Thymus (tissue), 11 donors: Measurements from ENCODE around the gene CMSS1. TPM values are rescaled to one million over a fixed set of nuclear protein-coding genes. Genes with fewer than 3 reads are reported as not detected.

ENCODE experiments used
- DNase-seq, 9 donors: peaks; one replicate each; pipeline ENCODE4 v3.0.0-alpha.2; 2013; ENCODE audit warnings: low spot score in 9 of 9, low read depth in 6 of 9, missing footprints in 1 of 9
- H3K27ac ChIP-seq, 2 donors: one replicate each; pipeline ENCODE4 v1.5.1; 2013; ENCODE audit warnings: control low read depth in 1 of 2, low read depth in 1 of 2, low read length in 1 of 2, mild to moderate bottlenecking in 1 of 2, moderate library complexity in 1 of 2
- H3K27me3 ChIP-seq, 2 donors: one replicate each; pipeline ENCODE4 v1.5.1; 2013; ENCODE audit warnings: low read length in 1 of 2; ENCODE audit not compliant: control insufficient read depth in 2 of 2, insufficient read depth in 1 of 2
- H3K36me3 ChIP-seq, 2 donors: one replicate each; pipeline ENCODE4 v1.5.1; 2013; ENCODE audit warnings: low read length in 1 of 2, mild to moderate bottlenecking in 1 of 2, moderate library complexity in 1 of 2; ENCODE audit not compliant: control insufficient read depth in 2 of 2, insufficient read depth in 2 of 2
- H3K4me1 ChIP-seq, 2 donors: one replicate each; pipeline ENCODE4 v1.5.1; 2013; ENCODE audit warnings: low read length in 2 of 2; ENCODE audit not compliant: control insufficient read depth in 2 of 2, insufficient read depth in 2 of 2
- H3K4me3 ChIP-seq, 2 donors: one replicate each; pipeline ENCODE4 v1.5.1; 2013; ENCODE audit warnings: low read length in 2 of 2, control low read depth in 1 of 2, mild to moderate bottlenecking in 1 of 2
- H3K9me3 ChIP-seq, 2 donors: one replicate each; pipeline ENCODE4 v1.5.1; 2013; ENCODE audit warnings: low read length in 1 of 2, mild to moderate bottlenecking in 1 of 2; ENCODE audit not compliant: control insufficient read depth in 2 of 2, insufficient read depth in 1 of 2
- WGBS: extraction: QIAGEN DNeasy Blood & Tissue Kit; methylation state at CpG from one replicate; pipeline ENCODE4 v1.1.7; 2013; 5-methylcytosine and 5-hydroxymethylcytosine counted together
- polyA plus RNA-seq: library from polyadenylated mRNA; stranded (reverse); fragments of 200-250 nt; gene quantifications from one replicate; pipeline ENCODE4 v1.2.3, GENCODE V29; 2013
- total RNA-seq: library from RNA; stranded (reverse); fragments of 120-200 nt; gene quantifications from one replicate; pipeline ENCODE4 v1.2.4, GENCODE V29; 2013
- donor health status: healthy.

CMSS1 gene
- total and polyA plus RNA-seq, 2 donors = 27.3 to 39.0 TPM

DNA sequence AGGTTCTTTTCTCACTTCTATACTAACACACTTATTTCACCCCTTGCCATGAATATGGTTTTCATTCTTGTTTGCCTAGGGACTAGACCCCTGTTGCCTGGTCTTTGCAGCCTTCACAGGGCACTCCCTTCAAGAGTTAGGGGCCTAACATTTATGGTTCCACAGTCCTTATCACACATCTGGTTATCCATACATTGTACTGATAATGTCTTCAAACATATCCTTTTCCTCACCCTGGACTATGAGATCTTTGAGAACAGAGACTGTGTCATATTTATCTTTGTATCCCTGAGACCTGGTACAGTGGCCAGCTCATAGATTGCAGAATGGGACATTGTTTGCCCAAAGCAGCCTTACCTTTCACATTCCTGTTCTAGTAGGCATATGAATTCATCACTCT, 106.2 kb downstream of the CMSS1 start:
- no peaks in the 10 kb centered on the region for H3K9me3 ChIP-seq
- H3K4me3 ChIP-seq = no peak overlapping the region
- H3K36me3 ChIP-seq = no peaks in the 10 kb centered on the region
- no peaks in the 10 kb centered on the region for H3K27me3 ChIP-seq
- DNase-seq = no peak
- no peaks in the 10 kb centered on the region for H3K4me1 ChIP-seq
- H3K27ac ChIP-seq = no peak overlapping the region

DNA sequence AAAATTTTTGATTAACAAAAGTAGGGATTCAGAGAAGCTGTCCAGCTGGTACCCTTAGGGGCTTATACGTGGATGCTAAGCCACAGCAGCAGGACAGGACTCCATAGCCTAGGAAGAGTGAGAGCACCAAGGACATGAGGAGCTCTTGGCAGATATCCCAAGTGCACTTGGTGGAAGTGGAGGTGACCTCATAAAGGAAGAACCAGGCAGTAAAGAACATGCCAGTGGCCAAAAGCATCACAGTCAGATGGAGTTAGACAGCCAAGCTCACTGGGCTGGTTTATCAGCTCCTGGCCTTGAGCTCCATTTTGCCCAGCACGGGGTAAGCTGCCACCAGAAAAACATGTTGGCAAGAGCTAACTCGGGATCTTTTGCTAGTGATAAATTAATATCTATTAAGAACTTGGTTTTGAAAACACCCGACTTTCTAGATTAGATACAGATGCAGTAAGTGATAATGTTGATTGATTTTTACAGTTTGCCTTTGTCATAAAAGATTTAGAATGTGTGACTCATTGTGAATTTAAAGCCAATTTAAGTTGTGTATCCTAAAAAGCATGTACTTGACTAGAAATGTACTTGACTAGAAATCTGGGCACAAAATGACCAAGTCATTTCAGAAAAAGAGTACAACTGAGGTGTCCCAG, 108.0 kb downstream of the CMSS1 start:
- no peak overlapping the region for H3K4me3 ChIP-seq
- no peaks in the 10 kb centered on the region for H3K36me3 ChIP-seq
- WGBS = 95% methylated on average over 4 of the region's 4 CpGs
- DNase-seq = no peak
- H3K4me1 ChIP-seq = no peaks in the 10 kb centered on the region
- no peaks in the 10 kb centered on the region for H3K9me3 ChIP-seq
- H3K27ac ChIP-seq = no peak overlapping the region
- no peaks in the 10 kb centered on the region for H3K27me3 ChIP-seq

DNA sequence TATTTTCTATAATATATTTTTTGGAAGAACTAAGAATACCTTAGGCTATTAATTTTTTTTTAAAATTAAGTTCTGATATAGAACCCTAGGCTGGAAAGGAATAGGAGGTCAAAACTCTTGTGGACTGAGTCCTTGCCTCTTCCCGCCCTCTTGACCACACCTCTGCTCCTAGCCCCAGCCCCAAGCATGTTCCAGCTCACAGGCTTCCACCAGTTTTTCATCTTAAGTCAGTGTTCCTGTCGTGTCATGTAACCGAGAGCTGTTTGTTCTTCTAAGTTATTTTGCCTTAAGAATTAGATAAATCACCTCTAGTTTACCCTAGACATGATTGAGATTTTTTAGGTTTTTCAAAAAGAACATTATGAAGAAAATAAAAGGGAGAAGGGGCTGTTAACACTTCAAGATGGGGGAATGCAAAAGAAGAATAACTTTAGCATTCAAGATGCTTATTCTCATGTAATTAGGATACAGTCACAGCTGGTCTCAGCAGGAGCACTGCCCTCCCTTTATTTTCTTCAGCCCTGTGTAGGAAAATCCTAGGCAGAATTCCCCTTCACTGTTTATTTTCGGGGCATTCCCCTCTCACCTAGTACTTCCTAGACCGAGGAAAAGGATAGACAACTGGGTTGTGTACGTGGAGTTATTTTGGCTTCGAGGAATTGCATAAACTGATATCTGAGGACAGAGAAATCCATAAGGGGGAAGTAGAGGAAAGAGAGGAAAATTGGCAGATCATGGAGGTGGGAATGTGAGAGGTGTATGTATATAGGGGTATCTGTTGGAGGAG, 110.2 kb downstream of the CMSS1 start:
- Histone ChIP-seq H3K27me3 (no peaks in the 10 kb centered on the region), H3K4me3 (no peak overlapping the region), H3K4me1 (no peaks in the 10 kb centered on the region), H3K36me3 (no peaks in the 10 kb centered on the region), H3K27ac (no peak overlapping the region), H3K9me3 (no peaks in the 10 kb centered on the region)
- DNase-seq = no peak
- WGBS = 94% methylated on average over 7 of the region's 7 CpGs

DNA sequence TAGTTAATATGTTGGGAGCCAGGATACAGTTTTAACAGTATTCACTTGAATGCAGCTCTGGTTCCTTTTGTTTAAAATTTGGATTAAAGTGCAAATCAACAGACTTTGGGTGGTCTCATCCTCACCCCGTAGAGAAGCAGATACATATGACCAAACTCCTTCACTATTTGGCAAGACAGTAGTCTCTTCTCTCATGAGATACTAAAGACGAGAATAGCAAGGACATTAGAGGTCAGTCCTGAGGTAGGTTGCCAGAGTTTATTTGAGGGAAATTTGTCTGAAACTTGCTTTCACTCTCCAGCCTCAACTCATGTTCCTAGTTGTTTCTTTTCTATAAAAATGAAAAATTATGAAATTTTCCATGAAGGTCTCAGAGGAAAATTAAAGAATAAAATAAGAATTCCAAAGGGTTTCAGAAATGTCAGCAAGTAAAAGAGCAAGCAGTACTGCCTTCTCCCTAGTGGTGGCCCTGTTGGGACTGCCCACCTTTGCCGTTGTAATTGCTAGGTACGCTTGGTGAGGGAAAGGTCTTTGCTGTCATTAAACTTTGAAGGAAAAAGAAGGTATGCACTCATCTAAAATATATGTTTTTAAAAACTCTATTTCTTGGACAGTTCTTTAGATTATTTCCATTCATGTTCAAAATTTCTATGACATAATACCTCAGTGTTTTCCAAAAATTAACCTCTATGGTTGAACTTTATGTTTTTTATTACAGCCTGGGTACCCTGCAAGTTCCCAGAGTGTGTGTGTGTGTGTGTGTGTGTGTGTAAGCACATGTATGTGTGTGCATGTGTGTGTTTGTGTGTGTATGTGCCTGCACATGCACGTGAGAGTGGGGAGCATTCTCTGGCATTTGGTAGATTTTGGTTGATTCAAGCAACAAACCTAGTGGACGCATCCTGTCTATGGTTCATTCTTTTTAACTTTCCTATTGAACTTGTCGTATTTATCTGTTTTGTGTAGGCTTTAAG, 111.4 kb downstream of the CMSS1 start:
- Histone ChIP-seq H3K9me3 (no peaks in the 10 kb centered on the region), H3K4me3 (no peak overlapping the region), H3K4me1 (no peaks in the 10 kb centered on the region), H3K27me3 (no peaks in the 10 kb centered on the region), H3K36me3 (no peaks in the 10 kb centered on the region), H3K27ac (peak overlapping the region in 1 of 2 donors; percentile 26)
- no peak for DNase-seq
- 88% methylated on average over 7 of the region's 7 CpGs for WGBS

DNA sequence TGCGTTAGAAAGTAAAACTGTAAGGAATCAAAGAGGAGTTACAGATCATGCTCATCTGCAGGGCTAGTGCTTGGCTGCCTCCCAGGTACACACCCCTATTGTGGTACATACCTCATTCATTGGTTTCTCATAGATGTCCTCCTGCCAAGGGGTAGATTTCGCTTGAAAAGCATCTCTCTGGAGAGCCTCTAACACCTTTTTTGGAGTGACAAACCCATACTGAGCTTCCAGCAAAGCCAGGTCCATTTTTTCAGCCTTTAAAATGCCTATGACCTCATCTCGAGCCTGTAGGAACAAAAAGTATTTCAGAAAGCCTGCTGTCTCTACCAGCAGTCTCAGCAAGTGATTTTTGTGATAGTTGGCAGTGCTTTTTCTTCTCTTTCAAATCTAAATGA, 112.1 kb downstream of the CMSS1 start:
- Histone ChIP-seq H3K27me3 (no peaks in the 10 kb centered on the region), H3K4me3 (no peak overlapping the region), H3K9me3 (no peaks in the 10 kb centered on the region), H3K27ac (peak overlapping the region in 1 of 2 donors; percentile 26), H3K4me1 (no peaks in the 10 kb centered on the region), H3K36me3 (no peaks in the 10 kb centered on the region)
- DNase-seq = no peak
- 91% methylated on average over 3 of the region's 3 CpGs for WGBS

DNA sequence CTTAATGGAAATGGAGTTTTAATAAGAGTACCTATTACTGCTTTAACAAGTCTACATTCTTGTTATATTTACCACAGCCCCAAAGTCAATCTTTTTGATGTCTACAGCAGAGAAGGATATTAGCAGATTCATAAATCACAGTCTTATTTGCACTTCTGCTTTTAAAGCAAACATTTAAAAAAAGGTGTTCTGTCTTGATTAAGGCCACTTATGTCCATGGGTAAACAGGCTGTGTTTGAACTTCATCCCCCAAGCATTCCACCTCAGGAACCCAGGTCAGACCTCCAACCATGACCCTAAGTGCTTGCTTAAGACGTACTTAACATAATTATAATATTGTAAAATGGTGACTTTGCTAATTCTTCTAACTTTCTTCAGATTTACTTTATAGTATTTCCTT, 113.4 kb downstream of the CMSS1 start:
- Histone ChIP-seq H3K4me1 (peaks cover 0 to 3% of the 10 kb centered on the region in 2 donors), H3K4me3 (no peak overlapping the region), H3K9me3 (no peaks in the 10 kb centered on the region), H3K27me3 (no peaks in the 10 kb centered on the region), H3K27ac (no peak overlapping the region), H3K36me3 (no peaks in the 10 kb centered on the region)
- DNase-seq = no peak
- 99% methylated on average over 1 of the region's 1 CpG for WGBS

DNA sequence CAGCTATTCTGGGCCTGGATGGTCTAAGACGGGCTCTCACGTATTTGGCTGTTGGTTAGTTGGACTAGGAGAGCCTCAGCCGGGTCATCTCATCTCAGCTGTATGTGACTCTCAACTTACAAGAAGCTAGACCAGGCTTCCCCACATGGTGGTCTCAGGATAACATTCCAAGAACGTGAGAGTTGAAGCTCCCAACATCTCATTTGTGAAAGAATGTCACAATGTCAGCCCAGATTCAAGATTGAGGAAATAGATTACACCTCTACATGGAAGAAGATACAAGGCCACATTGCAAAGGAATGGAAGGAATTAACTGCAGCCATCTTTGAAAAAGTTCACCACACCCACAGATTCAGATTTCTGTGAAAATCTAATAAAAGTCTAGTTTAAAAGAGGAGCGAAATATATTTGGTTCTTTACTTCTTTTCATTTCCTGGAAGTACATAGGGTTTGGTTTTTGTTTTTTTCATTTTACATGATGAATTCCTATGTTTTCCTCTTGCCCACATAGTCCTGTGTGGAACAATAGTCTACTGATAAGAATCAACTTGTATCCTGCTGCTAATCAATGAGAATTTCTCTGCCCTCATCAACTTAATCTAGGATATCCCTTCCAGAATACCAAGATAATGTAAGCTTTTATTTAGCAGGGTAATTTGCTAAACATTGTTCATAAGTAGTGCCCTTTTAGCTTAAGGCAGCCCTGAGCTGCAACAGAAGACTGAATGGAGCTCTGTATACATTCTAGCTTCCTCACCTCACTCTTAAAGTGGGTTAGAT, 116.5 kb downstream of the CMSS1 start:
- Histone ChIP-seq H3K4me1 (peaks cover 0 to 3% of the 10 kb centered on the region in 2 donors), H3K36me3 (no peaks in the 10 kb centered on the region)
- 96% methylated on average over 5 of the region's 5 CpGs for WGBS

DNA sequence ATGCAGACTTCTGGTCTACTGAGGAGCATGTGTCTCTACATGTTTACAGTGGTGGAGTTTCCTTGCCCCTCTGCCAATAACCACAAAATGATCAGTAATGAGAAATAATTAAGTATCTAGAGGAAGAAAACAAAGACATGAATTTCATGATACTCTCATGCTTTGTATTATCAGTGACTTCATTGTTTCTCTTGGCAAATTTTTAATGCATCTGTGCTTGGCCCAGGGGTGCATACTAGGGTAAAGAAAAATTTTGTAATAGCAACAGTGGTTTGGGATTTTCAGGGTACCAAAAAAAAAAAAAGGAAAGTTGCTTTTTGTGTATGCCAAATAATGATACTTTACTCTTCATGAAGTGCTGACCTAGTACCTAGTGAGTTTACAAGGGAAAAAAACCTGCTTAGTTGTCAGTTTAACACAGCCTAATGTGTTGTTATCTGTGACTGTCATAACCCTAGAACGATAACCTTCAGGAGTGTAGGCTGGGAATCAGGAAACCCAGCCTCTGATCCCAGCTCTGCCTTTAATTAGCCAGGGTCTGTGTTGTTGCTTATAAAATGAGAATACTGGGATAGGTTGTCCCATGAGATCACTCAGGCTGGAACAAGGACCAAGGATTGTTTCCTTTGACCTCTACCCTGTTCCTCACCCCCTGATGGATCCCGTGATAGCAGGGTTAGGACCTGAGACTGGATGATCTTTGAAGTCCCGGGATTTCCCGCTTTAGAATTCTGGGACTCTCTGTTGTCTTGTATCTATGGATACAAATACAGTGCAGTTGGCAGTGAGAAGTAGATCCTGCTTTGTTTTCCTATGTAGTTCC, 117.5 kb downstream of the CMSS1 start:
- WGBS = 97% methylated on average over 4 of the region's 4 CpGs
- Histone ChIP-seq H3K36me3 (no peaks in the 10 kb centered on the region), H3K27ac (peak overlapping the region; percentile 18 to 40), H3K4me3 (no peak overlapping the region), H3K9me3 (no peaks in the 10 kb centered on the region), H3K4me1 (peaks cover 0 to 3% of the 10 kb centered on the region in 2 donors), H3K27me3 (no peaks in the 10 kb centered on the region)
- no peak for DNase-seq

More for the DNA sequence above, 116.5 kb downstream of the CMSS1 start:
- H3K4me3 ChIP-seq = no peak overlapping the region
- no peaks in the 10 kb centered on the region for H3K9me3 ChIP-seq
- no peak overlapping the region for H3K27ac ChIP-seq
- no peaks in the 10 kb centered on the region for H3K27me3 ChIP-seq
- no peak for DNase-seq
